SW480 (cell line): ENCODE measurements around the gene SLC22A15.
"Not testable (repeated sequence)": the region's sequence is repeated elsewhere in the genome, so short reads cannot be mapped to it uniquely, and the experiment has no call there.

Experiments used
- DNase-seq: peaks from one replicate; pipeline ENCODE4 v3.0.0-alpha.2; 2016; ENCODE audit warnings: low spot score

The SLC22A15 gene

DNA sequence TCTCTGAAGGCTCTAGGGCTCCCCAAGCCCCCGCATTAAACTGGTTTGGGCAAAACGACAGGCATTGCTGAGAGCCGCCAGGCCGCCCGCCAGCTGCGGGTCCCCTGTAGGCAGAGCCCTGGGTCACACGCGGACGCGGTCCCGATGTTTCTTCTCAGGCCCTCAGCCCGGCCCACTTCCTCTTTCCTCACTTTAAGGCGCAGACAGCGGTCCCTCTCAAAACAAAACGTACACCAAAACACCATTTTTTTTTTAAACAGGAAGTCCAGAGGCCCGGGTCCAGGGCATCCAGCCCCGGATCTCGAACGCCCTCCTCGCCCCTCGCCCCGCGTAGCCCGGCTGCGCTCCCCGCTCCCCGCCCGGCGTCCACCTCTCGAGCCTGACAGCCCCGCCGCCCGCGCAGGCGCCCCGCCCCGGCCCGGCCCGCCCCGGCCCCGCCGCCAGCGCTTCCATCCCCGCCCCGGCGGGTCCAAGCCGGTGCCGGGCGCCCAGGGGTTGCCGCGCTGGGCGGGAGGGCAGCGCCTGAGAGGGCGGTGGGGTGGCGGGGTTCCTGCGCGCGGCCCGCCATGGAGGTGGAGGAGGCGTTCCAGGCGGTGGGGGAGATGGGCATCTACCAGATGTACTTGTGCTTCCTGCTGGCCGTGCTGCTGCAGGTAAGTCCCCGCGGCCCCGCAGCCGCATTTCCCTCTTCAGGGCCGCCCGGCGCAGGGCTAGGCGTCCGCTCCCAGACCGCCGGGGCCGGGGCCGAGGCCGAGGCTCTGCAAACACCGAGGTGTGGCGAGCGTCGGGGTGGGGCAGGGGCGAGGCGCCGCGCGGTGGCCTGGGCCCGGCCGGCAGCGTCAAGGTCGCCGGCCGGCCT, at the start of gene SLC22A15:
TSS of gene SLC22A15 (plus strand) at position 452 of the 859 bp plus-strand sequence. CDS start at position 567, 115 bp downstream.
- DNase-seq = peak; percentile 80

- no peak for DNase-seq
Measured at GRCh38 chr1:115927971-115928370, 48.3 kb upstream of the SLC22A15 start.

DNA sequence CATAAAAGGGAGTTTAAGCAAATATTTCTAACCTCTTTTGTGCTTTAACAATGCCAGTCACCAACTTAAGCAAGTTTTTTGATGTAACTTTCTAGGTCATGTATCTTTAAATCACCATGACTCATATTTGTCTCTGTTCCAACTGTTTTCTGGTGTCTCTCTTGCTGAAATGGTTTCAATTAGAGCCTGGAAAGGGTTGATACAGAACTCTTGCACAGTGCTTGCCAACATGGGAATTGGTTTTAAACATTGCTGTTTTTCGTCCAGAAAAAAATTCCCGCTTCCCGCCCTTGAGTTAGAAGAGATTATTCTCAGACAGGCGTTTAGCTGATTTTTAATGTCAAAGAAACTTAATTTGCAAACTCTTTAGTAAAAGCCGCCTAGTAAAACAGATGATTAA, 46.4 kb upstream of the SLC22A15 start:
- DNase-seq = no peak

- no peak for DNase-seq
Measured at GRCh38 chr1:115933625-115934024, 42.7 kb upstream of the SLC22A15 start.

DNA sequence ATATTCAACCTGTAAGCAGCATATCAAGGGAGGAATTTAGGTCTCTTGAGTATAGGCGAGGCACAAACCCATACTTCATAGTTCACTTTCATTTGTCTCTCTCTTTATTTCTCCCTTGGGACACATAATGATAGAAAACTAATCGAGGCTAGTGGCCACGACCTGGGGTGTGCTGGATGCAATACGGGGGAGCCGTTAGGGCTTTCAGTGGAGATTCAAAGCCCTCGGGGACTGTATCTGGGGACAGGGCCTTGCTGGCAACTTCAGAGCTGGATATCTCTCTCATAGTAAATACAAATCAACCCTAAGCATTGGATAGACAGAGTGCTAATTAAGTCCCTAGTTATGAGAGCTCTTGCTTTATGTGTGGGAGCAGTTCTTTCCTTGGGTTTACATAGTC, 36.9 kb upstream of the SLC22A15 start:
- no peak for DNase-seq

DNA sequence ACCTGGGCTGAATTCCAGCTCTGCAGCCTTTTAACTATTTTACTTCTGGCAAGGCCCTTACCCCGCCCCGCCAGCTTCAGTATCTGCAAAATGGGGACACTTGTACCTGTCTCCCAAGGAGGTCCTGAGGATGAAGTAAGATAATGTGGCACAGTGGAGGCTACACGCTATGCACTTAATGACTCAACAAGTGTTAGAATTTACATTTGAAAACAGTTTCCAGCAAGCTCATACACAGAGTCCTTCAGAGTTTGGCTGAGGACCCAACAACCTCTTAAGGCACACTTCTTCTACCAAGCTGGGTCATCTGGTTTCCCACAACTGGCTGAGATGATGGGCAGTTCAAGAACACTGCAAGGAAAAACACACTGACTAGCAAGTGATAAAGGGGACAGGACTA, 30.2 kb upstream of the SLC22A15 start:
- DNase-seq = no peak

DNA sequence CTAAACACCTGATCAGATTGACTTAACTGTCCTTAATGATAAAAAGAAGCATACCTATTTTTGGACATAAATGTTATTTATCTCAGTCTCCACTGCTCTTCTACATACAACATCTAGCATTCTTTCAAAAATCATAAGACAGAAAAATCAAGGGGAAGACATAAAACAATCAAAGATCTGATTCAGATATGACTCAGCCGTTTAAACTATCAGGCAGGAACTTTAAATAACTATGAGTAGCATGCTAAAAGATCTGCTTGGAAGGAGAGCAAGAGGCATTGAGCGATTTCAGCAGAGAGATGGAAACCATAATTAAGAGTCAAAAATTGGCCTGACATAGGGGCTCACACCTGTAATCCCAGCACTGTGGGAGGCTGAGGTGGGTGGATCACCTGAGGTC, 27.2 kb upstream of the SLC22A15 start:
- DNase-seq = no peak

DNA sequence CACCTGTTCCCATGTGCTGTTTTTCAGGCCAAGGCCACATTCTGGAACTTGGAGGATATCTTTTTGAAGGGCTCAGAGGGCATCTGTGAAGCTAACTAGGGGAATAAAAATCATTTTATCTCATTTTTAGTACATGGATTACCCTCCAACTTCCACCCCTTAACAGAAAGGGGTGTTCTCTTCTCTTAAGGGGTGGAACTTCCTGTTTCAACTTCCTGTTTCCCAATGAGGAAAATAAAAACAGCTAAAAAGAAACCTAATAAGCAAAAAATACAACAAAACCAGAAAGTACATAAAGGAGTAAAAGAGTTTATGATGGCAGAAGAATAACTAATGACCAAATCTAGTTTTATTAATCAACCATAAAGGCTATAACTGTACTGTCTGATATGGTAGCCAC, 24.8 kb upstream of the SLC22A15 start:
- DNase-seq = no peak

GRCh38 chr1:115952547-115952946, 23.8 kb upstream of the SLC22A15 start:
- DNase-seq = no peak

- no peak for DNase-seq
Measured at GRCh38 chr1:115953180-115953579, 23.1 kb upstream of the SLC22A15 start.

GRCh38 chr1:115954684-115955083, 21.6 kb upstream of the SLC22A15 start:
- DNase-seq = no peak

DNA sequence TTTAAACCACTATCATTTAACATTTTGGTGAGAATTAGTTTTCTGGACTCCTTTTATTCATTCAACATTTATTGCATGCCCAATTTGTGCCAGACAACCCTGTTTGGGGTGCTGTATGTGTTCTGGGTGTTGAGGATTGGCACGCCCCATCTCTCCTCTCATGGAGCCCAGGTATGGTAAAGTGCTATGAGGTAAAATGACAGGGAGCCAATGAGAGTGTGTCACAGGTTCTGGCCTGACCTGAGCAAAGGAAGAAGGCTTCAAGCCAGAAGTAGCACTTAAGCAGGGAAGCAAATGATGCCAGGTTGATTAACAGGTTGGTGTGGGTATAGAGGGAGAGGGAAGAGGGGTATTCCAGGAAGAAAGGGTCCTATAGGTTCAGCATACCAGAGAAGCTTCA, 21.1 kb upstream of the SLC22A15 start:
- DNase-seq = no peak

DNA sequence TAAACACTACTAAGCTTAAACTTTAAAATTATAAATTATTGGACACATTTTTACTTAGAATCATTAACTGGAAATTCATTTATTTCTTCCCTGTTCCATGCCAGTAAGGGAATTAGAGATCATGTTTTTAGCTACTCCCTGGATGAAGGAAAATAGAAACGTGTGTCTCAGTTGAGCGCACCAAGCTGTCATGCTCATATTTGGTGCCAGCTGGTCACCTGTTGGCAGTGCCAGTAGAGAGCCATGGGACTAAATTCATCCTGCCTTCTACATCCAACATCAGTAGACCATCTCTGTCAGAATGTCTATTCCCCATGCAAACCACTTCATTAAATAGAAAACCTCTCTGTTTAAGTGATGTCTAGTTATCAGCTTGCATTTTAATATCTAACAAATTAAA, 17.4 kb upstream of the SLC22A15 start:
- DNase-seq = no peak

- no peak for DNase-seq
Measured at GRCh38 chr1:115969509-115969908, 6.8 kb upstream of the SLC22A15 start.

DNA sequence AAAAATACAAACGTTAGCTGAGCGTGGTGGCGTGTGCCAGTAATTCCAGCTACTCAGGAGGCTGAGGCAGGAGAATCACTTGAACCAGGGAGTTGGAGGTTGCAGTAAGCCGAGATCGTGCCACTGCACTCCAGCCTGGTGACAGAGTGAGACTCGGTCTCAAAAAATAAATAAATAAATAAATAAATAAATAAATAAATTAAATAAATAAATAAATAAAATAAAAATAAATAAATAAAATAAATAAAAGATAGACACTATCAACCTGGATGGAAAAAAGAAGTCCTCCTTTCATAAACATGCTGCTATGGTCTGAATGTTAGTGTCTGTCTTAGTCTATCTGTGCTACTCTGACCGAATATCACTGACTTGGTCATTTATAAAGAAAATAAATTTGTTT, 4.5 kb upstream of the SLC22A15 start:
- DNase-seq = not testable (repeated sequence)

- no peak for DNase-seq
Measured at GRCh38 chr1:115973154-115973553, 3.2 kb upstream of the SLC22A15 start.

- DNase-seq = no peak
Measured at GRCh38 chr1:115975569-115976061, 698 bp upstream of the SLC22A15 start.

GRCh38 chr1:115976921-115977498, 697 bp downstream of the SLC22A15 start:
- DNase-seq = no peak

- DNase-seq = peak; percentile 93
Measured at GRCh38 chr1:115977499-115978258, 1.4 kb downstream of the SLC22A15 start.

DNA sequence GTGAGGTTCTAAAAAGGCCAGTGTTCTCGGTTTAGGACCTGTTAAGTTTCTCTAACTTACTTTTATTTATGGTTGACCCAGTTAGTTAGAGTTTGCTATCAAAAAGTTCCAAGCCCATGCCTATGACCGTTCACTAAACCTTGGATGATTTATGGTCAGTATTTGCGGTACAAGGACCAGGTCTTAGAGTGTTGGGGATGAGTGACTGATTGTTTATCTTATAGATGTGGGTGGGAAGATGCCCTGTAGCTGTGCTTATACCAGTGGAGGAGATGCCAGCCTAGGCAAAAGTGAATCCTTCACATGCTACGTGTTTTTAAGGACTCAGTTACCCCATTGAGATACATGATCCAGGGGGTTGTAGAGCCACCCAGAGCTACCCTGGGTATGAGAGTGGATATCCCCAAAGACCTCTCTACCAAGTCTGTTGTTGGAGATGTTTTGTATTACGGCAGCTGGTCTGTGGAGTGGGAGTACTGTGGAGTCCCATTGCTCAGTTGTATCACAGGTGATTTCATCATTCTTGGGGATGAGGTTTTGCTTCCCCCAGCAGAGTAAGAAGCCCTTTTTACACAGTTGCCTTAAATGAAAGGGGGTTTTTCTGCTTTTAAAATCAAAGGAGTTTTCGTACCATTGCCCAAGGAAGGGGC, 2.1 kb downstream of the SLC22A15 start:
- DNase-seq = peak; percentile 18

GRCh38 chr1:115980156-115980555, 3.8 kb downstream of the SLC22A15 start:
- DNase-seq = no peak
